Amniotic stem cell (primary cell): Measurements from ENCODE around the gene CSNK1G3.
"Not testable (repeated sequence)": the region's sequence is repeated elsewhere in the genome, so short reads cannot be mapped to it uniquely, and the experiment has no call there.

Source experiments
- DNase-seq: peaks from one replicate; lab custom pipeline; 2025; lab: John Stamatoyannopoulos, UW

CSNK1G3 gene

DNA sequence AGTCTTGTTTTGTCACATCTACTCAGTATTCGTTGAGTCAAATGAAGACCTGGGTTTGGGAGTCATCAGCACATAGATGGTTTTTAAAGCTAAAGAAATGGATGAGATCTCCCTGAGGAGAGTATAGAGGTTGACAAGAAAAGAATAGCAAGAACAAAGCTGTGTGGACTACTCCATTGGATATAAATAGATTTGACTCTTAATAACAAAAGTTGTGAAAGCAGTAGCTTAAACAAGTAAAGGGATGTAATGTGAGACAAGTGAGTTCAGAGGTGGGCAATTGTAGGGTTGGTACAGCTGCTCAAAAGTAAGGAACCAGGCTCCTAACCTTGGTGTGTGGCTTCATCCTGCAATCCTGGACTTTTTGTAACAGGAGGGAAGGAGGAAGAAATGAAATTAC, 49.3 kb downstream of the CSNK1G3 start:
- DNase-seq: no peak

DNA sequence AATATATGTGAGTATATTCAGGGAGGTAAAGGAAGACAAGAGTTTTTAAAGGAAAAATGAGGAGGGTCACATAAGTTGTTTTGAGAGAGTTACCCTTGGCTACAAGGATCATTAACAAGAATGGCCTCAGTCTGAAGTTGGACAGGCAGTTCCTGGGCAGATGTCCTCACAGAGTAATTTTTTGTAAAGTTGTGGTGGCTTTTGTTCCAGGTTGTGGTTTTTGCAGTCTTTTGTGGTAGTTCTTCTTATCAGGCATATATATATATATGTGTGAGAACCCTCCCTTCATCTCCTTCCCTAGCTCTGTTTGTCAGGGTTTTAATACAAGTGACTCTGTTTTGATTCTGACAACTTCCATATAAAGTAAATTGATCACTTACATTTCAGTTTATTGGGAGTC, 60.0 kb downstream of the CSNK1G3 start:
- no peak for DNase-seq

DNA sequence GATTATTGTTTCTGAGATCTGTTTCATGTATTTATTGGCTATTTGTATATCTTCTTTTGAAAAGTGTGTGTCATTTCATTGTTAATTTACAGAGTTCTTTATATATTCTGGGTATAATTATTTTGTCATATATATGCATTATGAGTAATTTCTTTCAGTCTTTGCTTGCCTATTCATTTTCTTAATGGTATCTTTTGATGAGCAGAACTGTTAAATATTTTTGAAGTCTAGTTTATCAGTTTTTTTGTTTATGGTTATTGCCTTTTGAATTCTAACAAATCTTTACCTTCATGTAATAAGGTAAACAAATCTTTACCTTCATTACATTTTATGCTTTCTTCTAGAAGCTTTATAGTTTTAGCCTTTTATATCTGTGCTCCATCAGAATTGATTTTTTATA, 66.4 kb downstream of the CSNK1G3 start:
- DNase-seq: no peak

DNA sequence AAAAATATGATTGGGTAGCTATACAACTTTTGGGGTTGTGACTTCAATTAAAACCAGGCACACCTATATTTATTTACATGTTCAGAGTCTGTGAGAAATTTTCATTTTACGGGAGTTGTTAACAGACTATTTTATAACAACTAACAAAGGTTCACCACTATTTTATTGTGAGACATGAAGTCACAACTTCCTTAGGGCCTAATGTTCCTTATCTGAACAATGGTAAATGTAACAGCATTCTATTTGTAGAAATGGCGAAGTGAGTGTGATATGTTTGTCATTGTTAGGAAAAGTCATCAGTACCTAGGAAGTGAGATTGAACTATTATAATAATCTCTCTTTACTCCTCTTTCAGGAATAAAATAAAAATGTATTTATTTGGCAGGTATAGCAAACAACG, 67.4 kb downstream of the CSNK1G3 start:
- DNase-seq: no peak

GRCh38 chr5:123582550-123583285, 70.7 kb downstream of the CSNK1G3 start:
- no peak for DNase-seq

GRCh38 chr5:123585871-123586270, 73.9 kb downstream of the CSNK1G3 start:
- no peak for DNase-seq

DNA sequence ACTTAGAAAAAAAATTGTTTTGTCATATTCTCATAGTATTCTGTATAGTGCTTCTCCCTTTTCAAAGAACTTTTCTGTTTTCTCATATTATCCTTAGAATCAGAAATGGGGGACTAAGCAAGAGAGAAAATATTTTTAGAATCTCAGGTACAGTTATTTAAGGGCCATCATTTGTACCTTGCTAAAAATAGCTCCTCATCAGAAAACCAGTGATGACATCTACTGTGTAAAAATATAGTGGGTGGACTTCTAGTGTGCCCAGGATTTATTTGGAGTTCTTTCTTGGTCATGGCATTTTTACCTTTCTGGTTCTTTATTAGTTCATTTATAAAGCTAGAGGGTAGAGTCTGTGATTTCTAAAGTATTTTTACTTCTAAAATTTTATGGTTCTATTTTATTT, 82.5 kb downstream of the CSNK1G3 start:
- DNase-seq: no peak

DNA sequence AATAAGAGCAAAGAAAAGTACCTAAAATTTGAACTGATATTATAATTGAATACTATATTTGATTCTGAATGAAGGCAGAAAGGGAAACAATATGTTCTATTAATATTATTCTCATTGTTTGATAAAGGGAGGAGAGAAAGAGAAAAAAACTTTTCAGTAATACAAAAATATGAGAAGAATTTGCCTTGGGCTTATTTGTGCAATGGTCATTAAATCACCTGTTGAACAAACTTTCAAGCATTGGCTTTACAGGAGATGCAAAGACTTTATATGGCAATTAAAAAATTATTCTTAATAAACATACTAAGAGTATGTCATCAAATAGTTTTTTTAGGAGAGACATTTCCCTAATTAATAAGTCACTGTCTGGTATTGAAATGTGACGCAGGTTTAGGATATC, 85.0 kb downstream of the CSNK1G3 start:
- DNase-seq: no peak

DNA sequence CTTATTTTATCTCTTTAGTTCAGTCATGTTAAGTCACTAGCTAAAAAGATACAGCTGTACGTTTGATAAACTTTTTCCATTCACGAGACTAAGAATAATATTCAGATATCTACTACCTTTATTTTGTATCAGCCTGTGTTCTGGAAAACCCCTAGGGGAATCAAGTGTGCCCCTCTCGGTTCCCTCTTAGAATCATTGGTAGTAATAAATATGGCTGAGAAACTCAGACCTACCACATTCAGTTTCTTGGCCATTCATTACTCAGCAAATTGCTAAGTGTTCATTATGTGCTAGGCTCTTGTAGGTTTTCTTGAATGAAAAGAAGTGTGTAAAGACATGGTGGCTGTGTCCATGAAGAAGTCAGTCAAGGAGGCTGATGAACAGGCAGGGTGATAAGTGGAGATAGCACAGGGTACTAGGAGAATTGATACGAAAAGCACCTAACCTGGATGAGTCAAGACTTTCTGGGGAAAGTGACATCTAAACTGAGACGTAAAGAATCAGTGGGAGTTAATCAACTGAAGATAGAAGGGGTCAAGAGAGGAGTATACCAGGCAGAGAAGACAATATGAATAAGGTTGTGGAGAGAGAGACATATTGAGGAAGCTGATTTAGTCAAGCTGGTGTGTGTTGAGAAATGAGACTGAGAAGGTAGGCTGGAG, 86.2 kb downstream of the CSNK1G3 start:
- no peak for DNase-seq

GRCh38 chr5:123599171-123599570, 87.2 kb downstream of the CSNK1G3 start:
- DNase-seq: no peak

DNA sequence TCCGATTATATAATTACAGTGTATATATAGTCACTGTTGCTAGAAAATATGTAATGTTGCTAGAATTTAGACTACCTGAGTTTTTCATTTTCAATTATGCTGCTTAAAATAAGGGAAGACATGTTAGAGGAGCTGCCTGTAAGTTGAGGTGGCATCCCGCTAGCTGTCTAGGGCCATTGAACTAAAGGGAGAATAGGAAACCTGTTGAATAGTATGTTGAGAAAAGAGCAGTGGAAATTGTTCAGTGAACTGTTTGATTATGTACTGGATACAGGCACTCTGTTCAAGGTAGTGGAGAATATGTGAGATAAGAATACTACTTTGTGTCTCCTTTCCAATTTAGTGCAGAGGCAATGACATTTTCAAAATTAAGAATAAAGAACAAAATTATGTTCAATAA, 89.6 kb downstream of the CSNK1G3 start:
- DNase-seq: no peak

GRCh38 chr5:123605822-123606221, 93.8 kb downstream of the CSNK1G3 start:
- no peak for DNase-seq

GRCh38 chr5:123610209-123610608, 98.2 kb downstream of the CSNK1G3 start:
- no peak for DNase-seq

- DNase-seq: peak; percentile 32
Observed at GRCh38 chr5:123610665-123611405, 98.9 kb downstream of the CSNK1G3 start.

GRCh38 chr5:123611406-123611709, 99.4 kb downstream of the CSNK1G3 start:
- no peak for DNase-seq

GRCh38 chr5:123617561-123617960, 105.6 kb downstream of the CSNK1G3 start:
- no peak for DNase-seq

DNA sequence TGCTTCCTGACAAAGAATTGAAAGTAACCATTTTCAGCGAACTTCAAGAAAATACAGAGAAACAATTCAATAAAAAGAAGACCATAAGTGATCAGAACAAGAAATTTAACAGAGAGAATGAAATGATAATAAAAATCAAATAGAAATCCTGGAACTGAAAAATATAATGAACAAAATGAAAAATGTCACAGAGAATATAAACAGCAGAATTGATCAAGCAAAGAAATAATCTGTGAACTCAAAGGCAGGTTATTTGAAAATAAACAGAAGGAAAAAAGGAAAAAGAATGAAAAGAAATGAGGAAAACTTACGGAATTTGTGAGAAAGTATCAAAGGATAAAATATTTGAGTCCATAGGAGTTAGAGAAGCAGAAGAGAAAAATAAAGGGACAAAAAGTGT, 114.1 kb downstream of the CSNK1G3 start:
- DNase-seq: no peak

- DNase-seq: no peak
Observed at GRCh38 chr5:123628860-123629544, 117.0 kb downstream of the CSNK1G3 start.

DNA sequence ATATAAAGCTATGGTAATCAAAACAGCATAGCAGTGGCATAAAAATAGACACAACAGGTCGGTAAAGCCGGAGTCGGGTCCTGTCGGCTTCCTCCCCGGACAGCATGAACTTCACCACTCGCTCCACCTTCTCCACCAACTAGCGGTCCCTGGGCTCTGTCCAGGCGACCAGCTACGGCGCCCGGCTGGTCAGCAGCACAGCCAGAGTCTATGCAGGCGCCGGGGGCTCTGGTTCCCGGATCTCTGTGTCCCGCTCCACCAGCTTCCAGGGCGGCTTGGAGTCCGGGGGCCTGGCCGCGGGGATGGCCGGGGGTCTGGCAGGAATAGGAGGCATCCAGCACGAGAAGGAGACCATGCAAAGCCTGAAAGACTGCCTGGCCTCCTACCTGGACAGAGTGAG, 124.0 kb downstream of the CSNK1G3 start:
- DNase-seq: no peak

DNA sequence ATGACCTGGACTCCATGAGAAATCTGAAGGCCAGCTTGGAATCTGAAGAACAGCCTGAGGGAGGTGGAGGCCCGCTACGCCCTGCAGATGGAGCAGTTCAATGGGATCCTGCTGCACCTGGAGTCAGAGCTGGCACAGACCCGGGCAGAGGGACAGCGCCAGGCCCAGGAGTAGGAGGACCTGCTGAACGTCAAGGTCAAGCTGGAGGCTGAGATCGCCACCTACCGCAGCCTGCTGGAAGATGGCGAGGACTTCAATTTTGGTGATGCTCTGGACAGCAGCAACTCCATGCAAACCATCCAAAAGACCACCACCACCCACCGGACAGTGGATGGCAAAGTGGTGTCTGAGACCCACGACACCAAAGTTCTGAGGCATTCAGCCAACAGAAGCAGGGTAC, 125.1 kb downstream of the CSNK1G3 start:
- not testable (repeated sequence) for DNase-seq

GRCh38 chr5:123639244-123639643, 127.3 kb downstream of the CSNK1G3 start:
- no peak for DNase-seq

- no peak for DNase-seq
Observed at GRCh38 chr5:123645024-123645603, 133.1 kb downstream of the CSNK1G3 start.
